Body of pancreas (tissue), 4 donors: Measurements from ENCODE around the gene CDH16.

ENCODE experiments used
- POLR2A ChIP-seq, 3 donors: fragments of 450-650 bp; IDR thresholded peaks; one replicate each; pipeline ENCODE4 v1.6.1; 2016; ENCODE audit warnings: antibody characterized with exemption in 3 of 3, mild to moderate bottlenecking in 2 of 3
- TF ChIP-seq, protein P1 (sequence below), 7 experiments: fragments of 450-650 bp in 4 of 7; fragments of 200-600 bp in 3 of 7; sonication (generic) in 3 of 7; IDR thresholded peaks; one replicate each; pipeline ENCODE4 v1.5.1; 2016 to 2019; ENCODE audit warnings: antibody characterized with exemption in 7 of 7

DNA sequence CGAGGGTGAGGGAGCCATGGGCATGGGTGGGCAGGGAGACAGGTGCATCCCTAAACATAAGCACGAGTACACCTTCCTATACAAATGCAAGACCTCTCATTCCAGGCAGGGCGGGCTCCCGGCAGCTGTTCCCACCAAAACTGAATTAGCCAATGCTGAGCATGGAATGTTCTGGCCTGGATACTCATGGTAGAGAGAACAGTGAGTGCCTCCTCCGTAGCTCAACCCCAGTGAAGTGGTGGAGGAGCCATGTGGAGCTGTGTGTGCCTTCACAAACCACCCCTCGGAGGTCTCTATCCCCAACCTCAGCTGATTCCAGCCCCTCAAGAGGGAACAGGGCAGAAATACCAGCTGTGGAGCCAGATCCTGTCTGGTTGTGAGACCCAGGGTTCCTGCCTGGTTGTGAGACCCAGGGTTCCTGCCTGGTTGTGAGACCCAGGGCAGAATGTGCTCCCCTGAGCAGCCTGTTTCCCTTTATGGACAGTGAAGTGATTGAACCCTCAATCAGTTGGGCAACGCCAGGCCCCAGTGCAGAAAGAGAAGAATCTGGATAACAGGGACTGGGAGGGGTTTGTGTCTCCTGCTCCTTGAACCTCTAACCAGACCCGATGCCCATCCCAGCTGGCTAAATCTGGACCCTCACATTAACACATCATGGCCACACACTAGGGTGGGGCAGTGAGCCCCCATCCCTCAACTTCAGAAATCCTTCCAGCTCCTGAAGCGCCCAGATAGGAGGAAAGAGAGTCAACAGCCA lies 2.4 kb upstream of the CDH16 start:
- no peak for TF ChIP-seq POLR2A (IDR thresholded peaks at IDR 0.05)
- TF ChIP-seq, protein P1, sequence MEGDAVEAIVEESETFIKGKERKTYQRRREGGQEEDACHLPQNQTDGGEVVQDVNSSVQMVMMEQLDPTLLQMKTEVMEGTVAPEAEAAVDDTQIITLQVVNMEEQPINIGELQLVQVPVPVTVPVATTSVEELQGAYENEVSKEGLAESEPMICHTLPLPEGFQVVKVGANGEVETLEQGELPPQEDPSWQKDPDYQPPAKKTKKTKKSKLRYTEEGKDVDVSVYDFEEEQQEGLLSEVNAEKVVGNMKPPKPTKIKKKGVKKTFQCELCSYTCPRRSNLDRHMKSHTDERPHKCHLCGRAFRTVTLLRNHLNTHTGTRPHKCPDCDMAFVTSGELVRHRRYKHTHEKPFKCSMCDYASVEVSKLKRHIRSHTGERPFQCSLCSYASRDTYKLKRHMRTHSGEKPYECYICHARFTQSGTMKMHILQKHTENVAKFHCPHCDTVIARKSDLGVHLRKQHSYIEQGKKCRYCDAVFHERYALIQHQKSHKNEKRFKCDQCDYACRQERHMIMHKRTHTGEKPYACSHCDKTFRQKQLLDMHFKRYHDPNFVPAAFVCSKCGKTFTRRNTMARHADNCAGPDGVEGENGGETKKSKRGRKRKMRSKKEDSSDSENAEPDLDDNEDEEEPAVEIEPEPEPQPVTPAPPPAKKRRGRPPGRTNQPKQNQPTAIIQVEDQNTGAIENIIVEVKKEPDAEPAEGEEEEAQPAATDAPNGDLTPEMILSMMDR (IDR thresholded peaks at IDR 0.05) = no peak
